Measurements from ENCODE around the gene BTD.

DNA sequence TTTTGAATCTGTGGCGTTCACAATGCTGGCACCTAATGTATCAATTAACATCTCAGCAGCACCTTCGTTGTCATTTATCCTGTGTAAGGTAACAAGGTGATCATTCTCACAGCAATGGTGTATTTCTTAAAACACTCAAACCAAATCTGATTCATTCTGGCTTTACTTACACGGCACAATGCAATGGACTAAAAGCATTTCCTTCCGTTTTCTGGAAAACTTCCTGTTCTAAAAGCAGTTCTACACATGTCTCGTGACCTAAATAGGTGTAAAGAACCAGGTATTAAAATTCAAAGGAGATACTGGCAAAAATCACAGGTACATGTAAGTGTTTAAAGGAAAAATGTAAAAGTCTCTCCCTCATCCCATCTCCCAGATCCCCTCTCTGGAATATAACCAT is 77.8 kb downstream of the BTD start:
- TF ChIP-seq, protein P1, sequence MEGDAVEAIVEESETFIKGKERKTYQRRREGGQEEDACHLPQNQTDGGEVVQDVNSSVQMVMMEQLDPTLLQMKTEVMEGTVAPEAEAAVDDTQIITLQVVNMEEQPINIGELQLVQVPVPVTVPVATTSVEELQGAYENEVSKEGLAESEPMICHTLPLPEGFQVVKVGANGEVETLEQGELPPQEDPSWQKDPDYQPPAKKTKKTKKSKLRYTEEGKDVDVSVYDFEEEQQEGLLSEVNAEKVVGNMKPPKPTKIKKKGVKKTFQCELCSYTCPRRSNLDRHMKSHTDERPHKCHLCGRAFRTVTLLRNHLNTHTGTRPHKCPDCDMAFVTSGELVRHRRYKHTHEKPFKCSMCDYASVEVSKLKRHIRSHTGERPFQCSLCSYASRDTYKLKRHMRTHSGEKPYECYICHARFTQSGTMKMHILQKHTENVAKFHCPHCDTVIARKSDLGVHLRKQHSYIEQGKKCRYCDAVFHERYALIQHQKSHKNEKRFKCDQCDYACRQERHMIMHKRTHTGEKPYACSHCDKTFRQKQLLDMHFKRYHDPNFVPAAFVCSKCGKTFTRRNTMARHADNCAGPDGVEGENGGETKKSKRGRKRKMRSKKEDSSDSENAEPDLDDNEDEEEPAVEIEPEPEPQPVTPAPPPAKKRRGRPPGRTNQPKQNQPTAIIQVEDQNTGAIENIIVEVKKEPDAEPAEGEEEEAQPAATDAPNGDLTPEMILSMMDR (IDR thresholded peaks at IDR 0.05; ENCODE audit: insufficient read depth, low read length) = no peak
- no peak for TF ChIP-seq GABPA (IDR thresholded peaks at IDR 0.05; ENCODE audit: low read depth)
- TF ChIP-seq, protein P2, sequence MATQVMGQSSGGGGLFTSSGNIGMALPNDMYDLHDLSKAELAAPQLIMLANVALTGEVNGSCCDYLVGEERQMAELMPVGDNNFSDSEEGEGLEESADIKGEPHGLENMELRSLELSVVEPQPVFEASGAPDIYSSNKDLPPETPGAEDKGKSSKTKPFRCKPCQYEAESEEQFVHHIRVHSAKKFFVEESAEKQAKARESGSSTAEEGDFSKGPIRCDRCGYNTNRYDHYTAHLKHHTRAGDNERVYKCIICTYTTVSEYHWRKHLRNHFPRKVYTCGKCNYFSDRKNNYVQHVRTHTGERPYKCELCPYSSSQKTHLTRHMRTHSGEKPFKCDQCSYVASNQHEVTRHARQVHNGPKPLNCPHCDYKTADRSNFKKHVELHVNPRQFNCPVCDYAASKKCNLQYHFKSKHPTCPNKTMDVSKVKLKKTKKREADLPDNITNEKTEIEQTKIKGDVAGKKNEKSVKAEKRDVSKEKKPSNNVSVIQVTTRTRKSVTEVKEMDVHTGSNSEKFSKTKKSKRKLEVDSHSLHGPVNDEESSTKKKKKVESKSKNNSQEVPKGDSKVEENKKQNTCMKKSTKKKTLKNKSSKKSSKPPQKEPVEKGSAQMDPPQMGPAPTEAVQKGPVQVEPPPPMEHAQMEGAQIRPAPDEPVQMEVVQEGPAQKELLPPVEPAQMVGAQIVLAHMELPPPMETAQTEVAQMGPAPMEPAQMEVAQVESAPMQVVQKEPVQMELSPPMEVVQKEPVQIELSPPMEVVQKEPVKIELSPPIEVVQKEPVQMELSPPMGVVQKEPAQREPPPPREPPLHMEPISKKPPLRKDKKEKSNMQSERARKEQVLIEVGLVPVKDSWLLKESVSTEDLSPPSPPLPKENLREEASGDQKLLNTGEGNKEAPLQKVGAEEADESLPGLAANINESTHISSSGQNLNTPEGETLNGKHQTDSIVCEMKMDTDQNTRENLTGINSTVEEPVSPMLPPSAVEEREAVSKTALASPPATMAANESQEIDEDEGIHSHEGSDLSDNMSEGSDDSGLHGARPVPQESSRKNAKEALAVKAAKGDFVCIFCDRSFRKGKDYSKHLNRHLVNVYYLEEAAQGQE (IDR thresholded peaks at IDR 0.05; ENCODE audit: insufficient replicate concordance, low read depth) = no peak

All from HL-60 (cell line).